ENCODE data around the gene ZNF660.
A peak's percentile ranks its signal among the peaks of the same experiment; 100 is the strongest.

The ZNF660 gene

DNA sequence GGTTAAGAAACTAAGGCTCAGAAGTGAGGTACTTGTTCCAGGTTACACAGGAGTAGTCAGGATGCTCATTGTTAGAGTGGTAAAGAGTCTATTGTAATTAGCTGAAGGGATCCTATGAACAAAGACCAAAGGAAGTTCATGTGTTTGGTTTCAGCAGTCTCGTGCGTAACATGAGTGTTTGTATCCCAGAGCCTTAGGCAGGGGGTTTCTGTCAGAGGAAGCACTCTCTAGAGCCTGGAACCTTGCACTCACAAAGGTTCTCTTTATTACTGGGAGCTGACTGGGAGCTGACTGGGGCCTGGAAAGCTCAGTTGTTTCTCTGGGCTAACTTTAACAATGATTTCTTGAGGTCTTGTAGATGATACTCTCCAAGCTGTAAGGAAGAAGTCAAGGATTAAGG, 44.0 kb downstream of the ZNF660 start:
- DNase-seq (ENCODE audit: low read depth in 3 of 3, low spot score in 1 of 3), result no peak

DNA sequence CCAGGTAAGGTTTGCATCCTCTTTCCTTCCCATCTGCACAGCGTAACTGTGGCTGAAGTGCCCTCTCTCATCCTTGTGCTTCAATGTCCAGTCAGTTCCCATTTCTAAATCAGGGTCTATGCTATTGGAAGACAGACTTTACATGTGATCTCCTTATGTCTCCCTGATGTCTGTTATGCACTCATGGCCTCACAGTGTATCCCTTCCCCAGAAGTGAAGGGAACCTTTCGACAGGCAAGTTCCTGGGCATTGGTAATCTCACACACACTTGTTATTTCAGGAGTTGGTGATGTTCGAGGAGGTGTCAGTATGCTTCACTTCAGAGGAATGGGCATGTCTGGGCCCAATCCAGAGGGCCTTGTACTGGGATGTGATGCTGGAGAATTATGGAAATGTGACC, 47.4 kb downstream of the ZNF660 start:
- no peak for DNase-seq (ENCODE audit: low read depth in 3 of 3, low spot score in 1 of 3)

DNA sequence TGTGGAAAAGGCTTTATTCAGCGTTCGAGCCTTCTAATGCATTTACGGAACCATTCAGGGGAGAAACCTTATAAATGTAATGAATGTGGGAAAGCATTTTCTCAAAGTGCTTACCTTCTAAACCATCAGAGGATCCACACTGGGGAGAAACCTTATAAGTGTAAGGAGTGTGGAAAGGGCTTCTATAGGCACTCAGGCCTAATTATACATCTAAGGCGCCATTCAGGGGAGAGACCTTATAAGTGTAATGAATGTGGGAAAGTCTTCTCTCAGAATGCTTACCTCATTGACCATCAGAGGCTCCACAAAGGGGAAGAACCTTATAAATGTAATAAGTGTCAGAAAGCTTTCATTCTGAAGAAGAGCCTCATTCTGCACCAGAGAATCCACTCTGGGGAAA, 57.6 kb downstream of the ZNF660 start:
- no peak for DNase-seq (ENCODE audit: low read depth in 3 of 3, low spot score in 1 of 3)

DNA sequence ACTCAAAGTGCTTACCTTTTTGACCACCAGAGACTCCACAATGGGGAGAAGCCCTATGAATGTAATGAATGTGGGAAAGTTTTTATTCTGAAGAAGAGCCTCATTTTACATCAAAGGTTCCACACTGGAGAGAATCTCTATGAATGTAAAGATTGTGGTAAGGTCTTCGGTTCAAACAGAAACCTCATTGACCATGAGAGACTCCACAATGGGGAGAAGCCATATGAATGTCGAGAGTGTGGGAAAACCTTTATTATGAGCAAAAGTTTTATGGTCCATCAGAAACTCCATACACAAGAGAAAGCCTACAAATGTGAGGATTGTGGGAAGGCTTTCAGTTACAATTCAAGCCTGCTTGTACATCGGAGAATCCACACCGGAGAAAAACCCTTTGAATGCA, 58.3 kb downstream of the ZNF660 start:
- no peak for DNase-seq (ENCODE audit: low read depth in 3 of 3, low spot score in 1 of 3)

DNA sequence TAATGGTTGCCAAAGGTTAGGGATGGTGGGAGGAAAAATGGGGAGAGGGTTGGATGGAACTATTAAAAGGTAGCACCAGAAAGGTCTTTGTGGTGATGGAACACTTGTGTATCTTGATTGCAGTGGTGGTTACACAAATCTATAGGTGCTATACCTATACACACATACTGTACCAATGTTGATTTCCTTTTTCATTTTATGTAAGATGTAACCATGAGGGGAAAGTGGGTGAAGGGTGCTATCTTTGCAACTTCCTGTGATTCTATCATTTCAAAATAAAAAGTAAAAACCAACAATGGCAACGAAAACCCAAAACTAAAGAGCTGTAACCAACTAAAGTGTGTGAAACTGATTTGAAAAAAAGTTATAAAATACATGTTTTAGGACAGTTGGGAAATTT, 63.0 kb downstream of the ZNF660 start:
- DNase-seq (ENCODE audit: low read depth in 3 of 3, low spot score in 1 of 3), result no peak

DNA sequence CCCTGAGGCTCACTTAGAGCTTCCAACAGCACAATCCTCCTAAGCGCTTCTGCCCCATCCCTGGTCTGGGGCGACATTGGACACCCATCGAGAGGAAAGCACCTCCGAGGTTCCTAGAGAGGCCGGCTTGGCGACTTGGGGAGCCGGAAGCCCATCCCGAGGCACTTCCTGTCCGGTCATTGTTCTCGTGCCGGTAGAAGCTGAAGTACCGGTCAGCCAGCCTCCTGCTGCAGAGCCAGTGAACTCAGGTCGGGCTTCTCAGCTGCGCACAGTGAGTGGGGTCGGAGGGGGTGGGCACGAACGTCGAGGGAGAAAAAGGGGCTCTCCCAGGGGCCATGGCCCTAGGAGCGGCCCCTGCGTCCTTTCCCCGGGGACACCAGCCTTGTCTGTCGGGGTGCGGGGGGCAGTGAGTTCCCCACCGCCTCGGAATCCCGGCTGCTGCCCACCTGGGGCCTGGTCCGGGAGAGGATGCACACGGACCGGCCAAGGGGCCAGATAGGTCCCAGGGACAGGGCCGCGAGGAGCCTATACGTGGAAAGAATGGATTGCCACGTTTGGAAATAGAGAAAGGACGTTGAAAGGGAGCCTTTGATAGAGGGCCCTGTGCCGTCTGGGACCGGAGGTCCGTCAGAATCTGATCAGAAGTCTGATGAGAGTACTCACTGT, 63.9 kb downstream of the ZNF660 start, which contains the start of gene ZNF35:
Gene ZNF35, plus strand, starts transcription at position 169 of the 666 bp plus-strand sequence. CDS start 2,336 bp downstream, outside the sequence.
- peak in 1 of 3 donors; percentile 6 for DNase-seq (ENCODE audit: low read depth in 3 of 3, low spot score in 1 of 3)
